ENCODE data around the gene GRIA1. TPM values are rescaled to one million over a fixed set of nuclear protein-coding genes. Genes with fewer than 3 reads are reported as not detected.

The GRIA1 gene
- total RNA-seq, 1 experiment from 2014 or later = 0.81 TPM

DNA sequence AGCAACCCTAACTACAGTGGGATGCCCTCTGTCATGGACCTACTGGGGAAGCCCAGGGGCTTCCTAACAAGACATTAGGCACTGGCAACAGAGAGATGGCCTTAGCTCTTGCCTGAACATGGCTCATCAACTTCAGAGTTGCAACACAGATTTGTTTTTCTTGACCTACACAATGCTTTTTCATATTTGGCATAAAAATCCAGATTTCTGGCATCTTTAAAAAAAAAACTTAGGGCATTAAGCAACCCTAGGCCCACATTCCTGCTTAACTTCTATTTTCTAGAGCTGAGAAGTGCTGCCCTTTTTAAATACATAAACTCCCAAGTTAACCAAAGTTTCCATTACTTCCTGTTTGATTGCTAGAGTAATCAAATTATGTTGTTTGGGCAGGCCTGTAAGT lies 8.0 kb downstream of the GRIA1 start (continued):
- TF ChIP-seq, protein P1, sequence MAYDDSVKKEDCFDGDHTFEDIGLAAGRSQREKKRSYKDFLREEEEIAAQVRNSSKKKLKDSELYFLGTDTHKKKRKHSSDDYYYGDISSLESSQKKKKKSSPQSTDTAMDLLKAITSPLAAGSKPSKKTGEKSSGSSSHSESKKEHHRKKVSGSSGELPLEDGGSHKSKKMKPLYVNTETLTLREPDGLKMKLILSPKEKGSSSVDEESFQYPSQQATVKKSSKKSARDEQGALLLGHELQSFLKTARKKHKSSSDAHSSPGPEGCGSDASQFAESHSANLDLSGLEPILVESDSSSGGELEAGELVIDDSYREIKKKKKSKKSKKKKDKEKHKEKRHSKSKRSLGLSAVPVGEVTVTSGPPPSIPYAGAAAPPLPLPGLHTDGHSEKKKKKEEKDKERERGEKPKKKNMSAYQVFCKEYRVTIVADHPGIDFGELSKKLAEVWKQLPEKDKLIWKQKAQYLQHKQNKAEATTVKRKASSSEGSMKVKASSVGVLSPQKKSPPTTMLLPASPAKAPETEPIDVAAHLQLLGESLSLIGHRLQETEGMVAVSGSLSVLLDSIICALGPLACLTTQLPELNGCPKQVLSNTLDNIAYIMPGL (CRISPR knock-in tag; IDR thresholded peaks at IDR 0.05) = no peak
- TF ChIP-seq, protein P2, sequence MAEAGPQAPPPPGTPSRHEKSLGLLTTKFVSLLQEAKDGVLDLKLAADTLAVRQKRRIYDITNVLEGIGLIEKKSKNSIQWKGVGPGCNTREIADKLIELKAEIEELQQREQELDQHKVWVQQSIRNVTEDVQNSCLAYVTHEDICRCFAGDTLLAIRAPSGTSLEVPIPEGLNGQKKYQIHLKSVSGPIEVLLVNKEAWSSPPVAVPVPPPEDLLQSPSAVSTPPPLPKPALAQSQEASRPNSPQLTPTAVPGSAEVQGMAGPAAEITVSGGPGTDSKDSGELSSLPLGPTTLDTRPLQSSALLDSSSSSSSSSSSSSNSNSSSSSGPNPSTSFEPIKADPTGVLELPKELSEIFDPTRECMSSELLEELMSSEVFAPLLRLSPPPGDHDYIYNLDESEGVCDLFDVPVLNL (CRISPR knock-in tag; IDR thresholded peaks at IDR 0.05; ENCODE audit: borderline replicate concordance, low read depth) = no peak
- TF ChIP-seq ZNF121 (CRISPR knock-in tag; IDR thresholded peaks at IDR 0.05) = no peak
- TF ChIP-seq, protein P3, sequence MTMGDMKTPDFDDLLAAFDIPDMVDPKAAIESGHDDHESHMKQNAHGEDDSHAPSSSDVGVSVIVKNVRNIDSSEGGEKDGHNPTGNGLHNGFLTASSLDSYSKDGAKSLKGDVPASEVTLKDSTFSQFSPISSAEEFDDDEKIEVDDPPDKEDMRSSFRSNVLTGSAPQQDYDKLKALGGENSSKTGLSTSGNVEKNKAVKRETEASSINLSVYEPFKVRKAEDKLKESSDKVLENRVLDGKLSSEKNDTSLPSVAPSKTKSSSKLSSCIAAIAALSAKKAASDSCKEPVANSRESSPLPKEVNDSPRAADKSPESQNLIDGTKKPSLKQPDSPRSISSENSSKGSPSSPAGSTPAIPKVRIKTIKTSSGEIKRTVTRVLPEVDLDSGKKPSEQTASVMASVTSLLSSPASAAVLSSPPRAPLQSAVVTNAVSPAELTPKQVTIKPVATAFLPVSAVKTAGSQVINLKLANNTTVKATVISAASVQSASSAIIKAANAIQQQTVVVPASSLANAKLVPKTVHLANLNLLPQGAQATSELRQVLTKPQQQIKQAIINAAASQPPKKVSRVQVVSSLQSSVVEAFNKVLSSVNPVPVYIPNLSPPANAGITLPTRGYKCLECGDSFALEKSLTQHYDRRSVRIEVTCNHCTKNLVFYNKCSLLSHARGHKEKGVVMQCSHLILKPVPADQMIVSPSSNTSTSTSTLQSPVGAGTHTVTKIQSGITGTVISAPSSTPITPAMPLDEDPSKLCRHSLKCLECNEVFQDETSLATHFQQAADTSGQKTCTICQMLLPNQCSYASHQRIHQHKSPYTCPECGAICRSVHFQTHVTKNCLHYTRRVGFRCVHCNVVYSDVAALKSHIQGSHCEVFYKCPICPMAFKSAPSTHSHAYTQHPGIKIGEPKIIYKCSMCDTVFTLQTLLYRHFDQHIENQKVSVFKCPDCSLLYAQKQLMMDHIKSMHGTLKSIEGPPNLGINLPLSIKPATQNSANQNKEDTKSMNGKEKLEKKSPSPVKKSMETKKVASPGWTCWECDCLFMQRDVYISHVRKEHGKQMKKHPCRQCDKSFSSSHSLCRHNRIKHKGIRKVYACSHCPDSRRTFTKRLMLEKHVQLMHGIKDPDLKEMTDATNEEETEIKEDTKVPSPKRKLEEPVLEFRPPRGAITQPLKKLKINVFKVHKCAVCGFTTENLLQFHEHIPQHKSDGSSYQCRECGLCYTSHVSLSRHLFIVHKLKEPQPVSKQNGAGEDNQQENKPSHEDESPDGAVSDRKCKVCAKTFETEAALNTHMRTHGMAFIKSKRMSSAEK (CRISPR knock-in tag; IDR thresholded peaks at IDR 0.05; ENCODE audit: borderline replicate concordance) = no peak
- TF ChIP-seq ESRRA (CRISPR knock-in tag; IDR thresholded peaks at IDR 0.05; ENCODE audit: borderline replicate concordance) = no peak
- TF ChIP-seq, protein P4, sequence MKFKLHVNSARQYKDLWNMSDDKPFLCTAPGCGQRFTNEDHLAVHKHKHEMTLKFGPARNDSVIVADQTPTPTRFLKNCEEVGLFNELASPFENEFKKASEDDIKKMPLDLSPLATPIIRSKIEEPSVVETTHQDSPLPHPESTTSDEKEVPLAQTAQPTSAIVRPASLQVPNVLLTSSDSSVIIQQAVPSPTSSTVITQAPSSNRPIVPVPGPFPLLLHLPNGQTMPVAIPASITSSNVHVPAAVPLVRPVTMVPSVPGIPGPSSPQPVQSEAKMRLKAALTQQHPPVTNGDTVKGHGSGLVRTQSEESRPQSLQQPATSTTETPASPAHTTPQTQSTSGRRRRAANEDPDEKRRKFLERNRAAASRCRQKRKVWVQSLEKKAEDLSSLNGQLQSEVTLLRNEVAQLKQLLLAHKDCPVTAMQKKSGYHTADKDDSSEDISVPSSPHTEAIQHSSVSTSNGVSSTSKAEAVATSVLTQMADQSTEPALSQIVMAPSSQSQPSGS (CRISPR knock-in tag; IDR thresholded peaks at IDR 0.05; ENCODE audit: borderline replicate concordance, low read depth) = no peak
- TF ChIP-seq SOX15 (CRISPR knock-in tag; IDR thresholded peaks at IDR 0.05) = no peak

DNA sequence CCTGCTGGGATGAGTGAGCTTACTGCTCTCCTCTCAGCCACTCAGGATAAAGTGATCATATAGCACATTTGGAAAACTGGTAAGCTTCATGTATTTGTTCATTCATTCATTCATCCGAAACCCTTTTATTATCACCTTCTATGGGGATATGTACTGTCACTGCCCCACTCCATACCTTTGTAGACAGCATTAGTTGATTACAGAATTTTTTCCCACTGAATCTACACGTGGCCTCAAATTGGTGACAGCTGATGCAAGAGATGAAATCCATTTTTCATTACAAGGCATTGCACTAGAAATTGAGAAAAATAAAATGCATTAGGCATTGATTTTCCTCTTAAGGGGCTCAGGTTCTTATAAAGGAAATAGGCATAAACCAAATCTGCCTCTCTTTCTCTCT lies 9.7 kb downstream of the GRIA1 start:
- CTCF ChIA-PET = interaction anchor here (3.1 kb wide), 1 partner anchor 465 kb away, joined by 14 read pairs; no protein-coding TSS in a partner anchor
- POLR2A ChIA-PET = no interaction called here
- H3K4me3 Mint-ChIP-seq = no peak overlapping the region
- no peaks in the 10 kb centered on the region for H3K36me3 Mint-ChIP-seq
- TF ChIP-seq, protein P5, sequence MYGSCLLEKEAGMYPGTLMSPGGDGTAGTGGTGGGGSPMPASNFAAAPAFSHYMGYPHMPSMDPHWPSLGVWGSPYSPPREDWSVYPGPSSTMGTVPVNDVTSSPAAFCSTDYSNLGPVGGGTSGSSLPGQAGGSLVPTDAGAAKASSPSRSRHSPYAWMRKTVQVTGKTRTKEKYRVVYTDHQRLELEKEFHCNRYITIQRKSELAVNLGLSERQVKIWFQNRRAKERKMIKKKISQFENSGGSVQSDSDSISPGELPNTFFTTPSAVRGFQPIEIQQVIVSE (CRISPR knock-in tag; IDR thresholded peaks at IDR 0.05; ENCODE audit: borderline replicate concordance) = no peak
- TF ChIP-seq NR2C2 (CRISPR knock-in tag; IDR thresholded peaks at IDR 0.05) (no peak), CBFB (CRISPR knock-in tag; IDR thresholded peaks at IDR 0.05; ENCODE audit: low read depth) (no peak), FOXP1 (CRISPR knock-in tag; IDR thresholded peaks at IDR 0.05; ENCODE audit: borderline replicate concordance) (no peak), ZNF416 (CRISPR knock-in tag; IDR thresholded peaks at IDR 0.05) (no peak), SP1 (CRISPR knock-in tag; conservative IDR thresholded peaks at IDR 0.05) (no peak), NFYB (CRISPR knock-in tag; conservative IDR thresholded peaks at IDR 0.05; ENCODE audit: low read depth) (no peak), TCF7 (CRISPR knock-in tag; IDR thresholded peaks at IDR 0.05; ENCODE audit: low read depth) (no peak), OVOL2 (CRISPR knock-in tag; IDR thresholded peaks at IDR 0.05; ENCODE audit: borderline replicate concordance) (no peak)
- TF ChIP-seq, protein P6, sequence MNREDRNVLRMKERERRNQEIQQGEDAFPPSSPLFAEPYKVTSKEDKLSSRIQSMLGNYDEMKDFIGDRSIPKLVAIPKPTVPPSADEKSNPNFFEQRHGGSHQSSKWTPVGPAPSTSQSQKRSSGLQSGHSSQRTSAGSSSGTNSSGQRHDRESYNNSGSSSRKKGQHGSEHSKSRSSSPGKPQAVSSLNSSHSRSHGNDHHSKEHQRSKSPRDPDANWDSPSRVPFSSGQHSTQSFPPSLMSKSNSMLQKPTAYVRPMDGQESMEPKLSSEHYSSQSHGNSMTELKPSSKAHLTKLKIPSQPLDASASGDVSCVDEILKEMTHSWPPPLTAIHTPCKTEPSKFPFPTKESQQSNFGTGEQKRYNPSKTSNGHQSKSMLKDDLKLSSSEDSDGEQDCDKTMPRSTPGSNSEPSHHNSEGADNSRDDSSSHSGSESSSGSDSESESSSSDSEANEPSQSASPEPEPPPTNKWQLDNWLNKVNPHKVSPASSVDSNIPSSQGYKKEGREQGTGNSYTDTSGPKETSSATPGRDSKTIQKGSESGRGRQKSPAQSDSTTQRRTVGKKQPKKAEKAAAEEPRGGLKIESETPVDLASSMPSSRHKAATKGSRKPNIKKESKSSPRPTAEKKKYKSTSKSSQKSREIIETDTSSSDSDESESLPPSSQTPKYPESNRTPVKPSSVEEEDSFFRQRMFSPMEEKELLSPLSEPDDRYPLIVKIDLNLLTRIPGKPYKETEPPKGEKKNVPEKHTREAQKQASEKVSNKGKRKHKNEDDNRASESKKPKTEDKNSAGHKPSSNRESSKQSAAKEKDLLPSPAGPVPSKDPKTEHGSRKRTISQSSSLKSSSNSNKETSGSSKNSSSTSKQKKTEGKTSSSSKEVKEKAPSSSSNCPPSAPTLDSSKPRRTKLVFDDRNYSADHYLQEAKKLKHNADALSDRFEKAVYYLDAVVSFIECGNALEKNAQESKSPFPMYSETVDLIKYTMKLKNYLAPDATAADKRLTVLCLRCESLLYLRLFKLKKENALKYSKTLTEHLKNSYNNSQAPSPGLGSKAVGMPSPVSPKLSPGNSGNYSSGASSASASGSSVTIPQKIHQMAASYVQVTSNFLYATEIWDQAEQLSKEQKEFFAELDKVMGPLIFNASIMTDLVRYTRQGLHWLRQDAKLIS (CRISPR knock-in tag; IDR thresholded peaks at IDR 0.05; ENCODE audit: borderline replicate concordance) = no peak
- ATAC-seq (no peak), DNase-seq (ENCODE audit: low spot score) (no peak)
- no peaks in the 10 kb centered on the region for H3K27me3 Mint-ChIP-seq (ENCODE audit: low read depth)
- peaks cover 5% of the 10 kb centered on the region; the same call in 1 of the 2 replicates for H3K4me1 Mint-ChIP-seq
- H3K27ac Mint-ChIP-seq = no peak overlapping the region
- H3K9me3 Mint-ChIP-seq = no peaks in the 10 kb centered on the region

All from WTC11 (cell line).